K562 (cell line): ENCODE data around the gene YIF1A. TPM values are rescaled to one million over a fixed set of nuclear protein-coding genes. Genes with fewer than 3 reads are reported as not detected.

Experiments
- ATAC-seq: fragments of 200-7000 bp; cut with Tn5 transposase; 3 replicates; pipeline ENCODE4 v1.9.1; 2020; ENCODE audit warnings: moderate library complexity
- BruUV-seq: library from RNA; stranded (reverse); fragments of 400-500 nt; replicated peaks from 2 replicates; lab custom pipeline; 2021; lab: Mats Ljungman, UMichigan
- CTCF ChIA-PET: fragments of 300-600 bp; formaldehyde crosslinking; extraction: SDS; loops from one replicate; lab custom pipeline; 2021; ENCODE audit warnings: low intra/inter-chr PET ratio; lab: Yijun Ruan, JAX
- POLR2A ChIA-PET: fragments of 300-600, 350-650 bp; sonication (Branson Sonifier 250); formaldehyde crosslinking; extraction: SDS; loops from one replicate; lab custom pipeline; 2021; ENCODE audit warnings: antibody characterized with exemption, inconsistent platforms; lab: Yijun Ruan, JAX
- DNase-seq, 4 experiments: peaks; one replicate each; pipeline versions ENCODE4 v3.0.0 to v3.0.0-alpha.2; 2011 to 2018; ENCODE audit warnings: low spot score in 3 of 4, mixed read lengths in 3 of 4; ENCODE audit errors: extremely low read depth in 1 of 4
- FAIRE-seq: peaks from 2 replicates; lab custom pipeline; 2011; peaks lifted over from hg19 to GRCh38; lab: Jason Lieb, UNC
- H2AFZ ChIP-seq: 2 replicates; pipeline ENCODE4 v1.6.0; 2011; ENCODE audit warnings: low read depth, low read length, control low read depth, inconsistent platforms
- H3K27ac ChIP-seq: fragments of 200-600 bp; 3 replicates; pipeline ENCODE4 v1.8.0; 2011; ENCODE audit warnings: low read depth, mild to moderate bottlenecking, control low read depth, inconsistent platforms, low read length, moderate library complexity, mixed read lengths; ENCODE audit errors: extremely low read depth
- H3K27me3 ChIP-seq, 2 experiments: fragments of 300-600 bp in 1 of 2; 2 replicates in 1 of 2; 3 replicates in 1 of 2; pipeline versions ENCODE4 v1.6.0 to v1.8.0; 2011; ENCODE audit warnings: inconsistent platforms in 2 of 2, low read length in 2 of 2, mild to moderate bottlenecking in 1 of 2, mixed read lengths in 1 of 2, moderate library complexity in 1 of 2; ENCODE audit not compliant: control insufficient read depth in 2 of 2, insufficient read depth in 2 of 2
- H3K36me3 ChIP-seq: fragments of 300-600 bp; 3 replicates; pipeline ENCODE4 v1.8.0; 2011; ENCODE audit warnings: mild to moderate bottlenecking, low read length, inconsistent platforms; ENCODE audit not compliant: control insufficient read depth, insufficient read depth
- H3K4me1 ChIP-seq, 2 experiments: fragments of 200-600 bp in 1 of 2; replicated peaks in 1 of 2; 2 replicates in 1 of 2; 3 replicates in 1 of 2; pipeline versions ENCODE4 v1.5.1 to v1.8.0; 2011; ENCODE audit warnings: inconsistent platforms in 2 of 2, low read length in 2 of 2, mild to moderate bottlenecking in 1 of 2, mixed read lengths in 1 of 2, moderate library complexity in 1 of 2; ENCODE audit not compliant: control insufficient read depth in 2 of 2, insufficient read depth in 2 of 2
- H3K4me2 ChIP-seq: 2 replicates; pipeline ENCODE4 v1.6.1; 2011; ENCODE audit warnings: low read length, control low read depth, inconsistent platforms, mixed read lengths; ENCODE audit not compliant: insufficient read depth
- H3K4me3 ChIP-seq: fragments of 200-600 bp; sonication (generic), shearing (Covaris generic); 2 replicates; pipeline ENCODE4 v1.5.1; 2016; ENCODE audit warnings: control low read depth, inconsistent platforms
- H3K79me2 ChIP-seq: fragments of 200-600 bp; 3 replicates; pipeline ENCODE4 v1.8.0; 2011; ENCODE audit warnings: low read length, inconsistent platforms; ENCODE audit not compliant: control insufficient read depth, insufficient read depth
- H3K9ac ChIP-seq, 2 experiments: 2 replicates each; pipeline versions ENCODE4 v1.6.0 to v1.6.1; 2011; ENCODE audit warnings: low read depth in 2 of 2, low read length in 2 of 2, control low read depth in 1 of 2, inconsistent platforms in 1 of 2, mild to moderate bottlenecking in 1 of 2, mixed read lengths in 1 of 2; ENCODE audit not compliant: insufficient read depth in 1 of 2
- H3K9me1 ChIP-seq: one replicate; pipeline ENCODE4 v1.6.0; 2011; ENCODE audit warnings: inconsistent platforms, mild to moderate bottlenecking, low read length, moderate library complexity; ENCODE audit not compliant: control insufficient read depth, insufficient read depth
- H3K9me3 ChIP-seq: replicated peaks from 2 replicates; pipeline ENCODE4 v1.5.1; 2011; ENCODE audit warnings: low read depth, low read length, inconsistent platforms; ENCODE audit not compliant: control insufficient read depth, insufficient read depth
- H4K20me1 ChIP-seq: replicated peaks from 2 replicates; pipeline ENCODE4 v1.6.1; 2011; ENCODE audit warnings: low read length, inconsistent platforms, mixed read lengths; ENCODE audit not compliant: control insufficient read depth, insufficient read depth
- ARID3A ChIP-seq: IDR thresholded peaks from 2 replicates; pipeline ENCODE4 v1.6.1; 2012; ENCODE audit warnings: low read depth, low read length, improper control_type of control experiment, borderline replicate concordance
- ATF7 ChIP-seq: fragments of 450-650 bp; IDR thresholded peaks from 2 replicates; pipeline ENCODE4 v1.7.1; 2014; ENCODE audit warnings: mild to moderate bottlenecking, moderate library complexity
- CSDE1 ChIP-seq, 2 experiments: fragments of 450-650 bp; IDR thresholded peaks; 2 replicates each; pipeline ENCODE4 v1.6.1; 2016; ENCODE audit warnings: mild to moderate bottlenecking in 1 of 2
- E2F3 ChIP-seq: fragments of 250-450 bp; sonication (Bioruptor Pico); IDR thresholded peaks from 2 replicates; pipeline ENCODE4 v1.4.0; 2020; ENCODE audit warnings: mild to moderate bottlenecking
- FUS ChIP-seq: fragments of 200-400 bp; formaldehyde crosslinking; optimal IDR thresholded peaks from 2 replicates; pipeline ENCODE3; 2017; ENCODE audit warnings: low read depth, low read length
- GATA2 ChIP-seq: sonication (generic); formaldehyde crosslinking; IDR thresholded peaks from 2 replicates; pipeline ENCODE4 v1.4.0; 2020; ENCODE audit warnings: mild to moderate bottlenecking, missing genetic modification reagents
- HES1 ChIP-seq: fragments of 450-650 bp; IDR thresholded peaks from 2 replicates; pipeline ENCODE4 v1.6.1; 2016; ENCODE audit warnings: low read depth, mild to moderate bottlenecking, moderate library complexity
- KHSRP ChIP-seq: fragments of 450-650 bp; IDR thresholded peaks from 2 replicates; pipeline ENCODE4 v1.6.1; 2017
- MTA2 ChIP-seq: fragments of 450-650 bp; IDR thresholded peaks from 2 replicates; pipeline ENCODE4 v1.6.1; 2016; ENCODE audit warnings: low read depth
- MTF1 ChIP-seq: fragments of 250-450 bp; sonication (Bioruptor Pico); IDR thresholded peaks from 2 replicates; pipeline ENCODE4 v1.9.0; 2021; ENCODE audit warnings: moderate library complexity, mild to moderate bottlenecking, inconsistent platforms, borderline replicate concordance
- NFE2 ChIP-seq: IDR thresholded peaks from 2 replicates; pipeline ENCODE4 v1.6.1; 2014; ENCODE audit warnings: antibody characterized with exemption, low read depth
- NFYB ChIP-seq: IDR thresholded peaks from 2 replicates; pipeline ENCODE4 v1.6.1; 2011; ENCODE audit warnings: mild to moderate bottlenecking, moderate library complexity; ENCODE audit not compliant: insufficient read length; ENCODE audit errors: extremely low read depth
- RBM15 ChIP-seq: fragments of 200-400 bp; formaldehyde crosslinking; IDR thresholded peaks from 2 replicates; pipeline ENCODE4 v1.6.1; 2018; ENCODE audit warnings: mild to moderate bottlenecking, low read length, moderate library complexity; ENCODE audit not compliant: insufficient read depth
- RBM39 ChIP-seq: fragments of 200-400 bp; formaldehyde crosslinking; optimal IDR thresholded peaks from 2 replicates; pipeline ENCODE3; 2018; ENCODE audit warnings: low read depth, low read length
- ZNF197 ChIP-seq: fragments of 200-800 bp; sonication (Bioruptor generic); IDR thresholded peaks from 2 replicates; pipeline ENCODE4 v1.6.1; 2016; ENCODE audit warnings: low read depth, missing genetic modification characterization, missing compliant biosample characterization
- ZNF518B ChIP-seq: fragments of 250-450 bp; sonication (Bioruptor Pico); IDR thresholded peaks from 2 replicates; pipeline ENCODE4 v1.5.0; 2021; ENCODE audit warnings: mild to moderate bottlenecking, moderate library complexity
- WGBS: fragments of 100-300 bp; shearing (Covaris generic); methylation state at CpG from one replicate; pipeline ENCODE4 v1.1.6; 2016; ENCODE audit warnings: low coverage, mixed read lengths; ENCODE audit not compliant: insufficient coverage; ENCODE audit errors: missing lambda C conversion rate; 5-methylcytosine and 5-hydroxymethylcytosine counted together
- in situ Hi-C: fragments of 300-500 bp; cut with MboI; formaldehyde crosslinking; loops from 4 replicates; pipeline ENCODE4 v1.15.0; 2018; ENCODE audit warnings: inconsistent platforms, mixed read lengths
- intact Hi-C: fragments of 100-400 bp; cut with micrococcal nuclease; formaldehyde crosslinking; loops from 2 replicates; pipeline ENCODE4 v1.14.2; 2022
- polyA plus RNA-seq, 8 experiments: library from polyadenylated mRNA; depleted of rRNA in 4 of 8; stranded (reverse) in 5 of 8; unstranded in 3 of 8; fragments of >200 nt; fragmentation: Nextera tagmentation in 2 of 8; fragmentation: Illumina TruSeq in 1 of 8; extraction: Ambion mirVana in 2 of 8; extraction: Trizol in 1 of 8; gene quantifications; 2 replicates each; pipeline versions ENCODE4 v1.2.1 to v1.2.3, GENCODE V29; 2011 to 2014; ENCODE audit warnings: inconsistent platforms in 1 of 8, missing spikeins in 1 of 8
- total RNA-seq, 7 experiments: library from RNA; depleted of rRNA in 6 of 7; stranded (reverse); fragments of >200 nt in 6 of 7; fragmentation: Illumina TruSeq in 2 of 7; extraction: Trizol in 2 of 7; gene quantifications; 2 replicates each; pipeline versions ENCODE4 v1.2.1 to v1.2.3, GENCODE V29; 2011 to 2021; ENCODE audit warnings: low replicate concordance in 1 of 7

The YIF1A gene
- total and polyA plus RNA-seq, 9 of the 15 experiments (the other 6 are each of a cell fraction or from before 2014, with no cell fraction given): 8.6 to 121 (median 77.2) TPM

GRCh38 chr11:66266378-66267038 is 22.4 kb downstream of the YIF1A start:
- WGBS: 75% methylated on average over 14 of the region's 20 CpGs
- no TSS peak for BruUV-seq
- H3K4me3 ChIP-seq: no peak overlapping the region
- no peaks in the 10 kb centered on the region for H3K9me3 ChIP-seq
- no peaks in the 10 kb centered on the region for H3K27me3 ChIP-seq
- no peak for FAIRE-seq
- no peak for ATAC-seq
- H3K79me2 ChIP-seq: peaks cover 28% of the 10 kb centered on the region
- POLR2A ChIA-PET: interaction anchor here (0.6 to 2.2 kb wide), 3 partner anchors 15 to 47 kb away, joined by 3 to 11 read pairs (median 4); no protein-coding TSS in a partner anchor
- CTCF ChIA-PET: no interaction called here
- in situ Hi-C loops: no loop called here
- no peak for DNase-seq
- H4K20me1 ChIP-seq: peaks cover 10% of the 10 kb centered on the region; the same call in 1 of the 2 replicates
- H3K9me1 ChIP-seq: no peaks in the 10 kb centered on the region
- no peak overlapping the region for H2AFZ ChIP-seq
- H3K9ac ChIP-seq: peak overlapping the region in 1 of 2 experiments; percentile 86; a peak in 2 of 4 replicates
- peaks cover 5 to 47% of the 10 kb centered on the region in 2 experiments; a peak in 4 of 5 replicates for H3K4me1 ChIP-seq
- peaks cover 65% of the 10 kb centered on the region; the same call in 2 of the 3 replicates for H3K36me3 ChIP-seq
- H3K4me2 ChIP-seq: peak overlapping the region; percentile 98; the same call in 1 of the 2 replicates
- H3K27ac ChIP-seq: no peak overlapping the region
- intact Hi-C loops: no loop called here
- no peak for TF ChIP-seq ATF7
- TF ChIP-seq KHSRP: no peak
- TF ChIP-seq ZNF518B (CRISPR knock-in tag): no peak
- no peak for TF ChIP-seq RBM39
- TF ChIP-seq NFE2: no peak
- no peak for TF ChIP-seq ZNF197 (CRISPR knock-in tag)
- TF ChIP-seq NFYB: no peak
- TF ChIP-seq RBM15: no peak
- no peak for TF ChIP-seq ARID3A
- no peak for TF ChIP-seq FUS
- no peak for TF ChIP-seq E2F3 (CRISPR knock-in tag)
- no peak for TF ChIP-seq MTA2
- no peak for TF ChIP-seq HES1
- no peak for TF ChIP-seq GATA2 (CRISPR knock-in tag)
- TF ChIP-seq MTF1 (CRISPR knock-in tag): no peak
- no peak for TF ChIP-seq CSDE1 (IDR thresholded peaks at IDR 0.05)
